DMS53 treated with DMSO at 0.1 percent for 48 hours (cell line): Measurements from ENCODE around the gene ANKMY1.

Source experiments
- DNase-seq: peaks from one replicate; lab custom pipeline; 2025; ENCODE audit not compliant: unreplicated experiment; lab: John Stamatoyannopoulos, UW

ANKMY1 gene

GRCh38 chr2:240579771-240580614 is 22.2 kb upstream of the ANKMY1 start:
- peak; percentile 71 for DNase-seq

- DNase-seq = no peak
These were observed 21.4 kb upstream of the ANKMY1 start for GRCh38 chr2:240579071-240579762.

GRCh38 chr2:240578488-240578887 is 20.7 kb upstream of the ANKMY1 start:
- no peak for DNase-seq

GRCh38 chr2:240578110-240578450 is 20.3 kb upstream of the ANKMY1 start:
- no peak for DNase-seq

- DNase-seq = no peak
These were observed 19.7 kb upstream of the ANKMY1 start for GRCh38 chr2:240577281-240578109.

GRCh38 chr2:240576436-240577205 is 18.8 kb upstream of the ANKMY1 start:
- no peak for DNase-seq

GRCh38 chr2:240576036-240576435 is 18.2 kb upstream of the ANKMY1 start:
- DNase-seq = no peak

- DNase-seq = no peak
These were observed 17.5 kb upstream of the ANKMY1 start for GRCh38 chr2:240575101-240575965.

GRCh38 chr2:240574386-240575100 is 16.8 kb upstream of the ANKMY1 start:
- DNase-seq = no peak

GRCh38 chr2:240573516-240574385 is 16.0 kb upstream of the ANKMY1 start:
- DNase-seq = no peak

GRCh38 chr2:240573071-240573515 is 15.3 kb upstream of the ANKMY1 start:
- DNase-seq = no peak

GRCh38 chr2:240572141-240573031 is 14.6 kb upstream of the ANKMY1 start:
- no peak for DNase-seq

GRCh38 chr2:240571314-240571973 is 13.7 kb upstream of the ANKMY1 start:
- DNase-seq = no peak

- no peak for DNase-seq
These were observed 12.9 kb upstream of the ANKMY1 start for GRCh38 chr2:240570531-240571313.

- no peak for DNase-seq
These were observed 12.3 kb upstream of the ANKMY1 start for GRCh38 chr2:240569998-240570530.

GRCh38 chr2:240569523-240569997 is 11.8 kb upstream of the ANKMY1 start:
- no peak for DNase-seq
